ENCODE data around the gene APMAP. TPM values are rescaled to one million over a fixed set of nuclear protein-coding genes. Genes with fewer than 3 reads are reported as not detected.

The APMAP gene
- total and polyA plus RNA-seq, 9 of the 15 experiments (the other 6 are each of a cell fraction or from before 2014, with no cell fraction given) = 6.7 to 18.2 (median 14.4) TPM

GRCh38 chr20:25021336-25021735 lies 28.8 kb upstream of the APMAP start:
- FAIRE-seq = no peak
- no peak overlapping the region for H3K9ac ChIP-seq (ENCODE audit: insufficient read depth in 1 of 2, low read depth in 2 of 2, low read length in 2 of 2)
- TF ChIP-seq ZNF518B (CRISPR knock-in tag; IDR thresholded peaks at IDR 0.05) (no peak), STAG1 (CRISPR knock-in tag; IDR thresholded peaks at IDR 0.05; ENCODE audit: borderline replicate concordance) (no peak), ARID4B (CRISPR knock-in tag; IDR thresholded peaks at IDR 0.05) (no peak), POLR2AphosphoS2 (IDR thresholded peaks at IDR 0.05; ENCODE audit: low read length) (no peak), PHB (CRISPR knock-in tag; IDR thresholded peaks at IDR 0.05) (no peak), MTA2 (IDR thresholded peaks at IDR 0.05; ENCODE audit: low read depth) (no peak)

More at GRCh38 chr20:25021336-25021735, 28.8 kb upstream of the APMAP start:
- ChIA-PET POLR2A (no interaction called here), CTCF (ENCODE audit: low intra/inter-chr PET ratio) (no interaction called here)
- Histone ChIP-seq H4K20me1 (replicated peaks; ENCODE audit: control insufficient read depth, insufficient read depth, low read length) (no peaks in the 10 kb centered on the region; the same call in 1 of the 2 replicates), H3K79me2 (ENCODE audit: control insufficient read depth, insufficient read depth, low read length) (no peaks in the 10 kb centered on the region), H3K9me3 (replicated peaks; ENCODE audit: control insufficient read depth, insufficient read depth, low read depth, low read length) (no peaks in the 10 kb centered on the region), H3K4me1 (replicated peaks in 1 of 2; ENCODE audit: control insufficient read depth in 2 of 2, insufficient read depth in 2 of 2, low read length in 2 of 2) (no peaks in the 10 kb centered on the region), H3K27me3 (ENCODE audit: control insufficient read depth in 2 of 2, insufficient read depth in 2 of 2, low read length in 2 of 2) (peaks cover 0 to 31% of the 10 kb centered on the region in 2 experiments; a peak in 3 of 5 replicates), H3K36me3 (ENCODE audit: control insufficient read depth, insufficient read depth, low read length) (no peaks in the 10 kb centered on the region), H3K4me2 (ENCODE audit: insufficient read depth, low read length) (no peak overlapping the region), H3K27ac (ENCODE audit: extremely low read depth, low read depth, low read length) (no peak overlapping the region), H3K9me1 (ENCODE audit: control insufficient read depth, insufficient read depth, low read length) (no peaks in the 10 kb centered on the region), H3K4me3 (no peak overlapping the region), H2AFZ (ENCODE audit: low read depth, low read length) (no peak overlapping the region)
- DNase-seq (ENCODE audit: extremely low read depth in 1 of 4, low spot score in 3 of 4) = no peak
- in situ Hi-C loops (cut with MboI) = no loop called here
- WGBS (ENCODE audit: insufficient coverage, low coverage, missing lambda C conversion rate) = 7% methylated on average over 2 of the region's 6 CpGs
- BruUV-seq (replicated peaks) = no TSS peak
- ATAC-seq = no peak
- intact Hi-C loops (cut with micrococcal nuclease) = no loop called here

Data from K562 (cell line).